Measurements from ENCODE around the gene FKBP14. TPM values are rescaled to one million over a fixed set of nuclear protein-coding genes. Genes with fewer than 3 reads are reported as not detected.
A peak's percentile ranks its signal among the peaks of the same experiment; 100 is the strongest.
"Not testable (repeated sequence)": the region's sequence is repeated elsewhere in the genome, so short reads cannot be mapped to it uniquely, and the experiment has no call there.

The FKBP14 gene
- total RNA-seq, 1 donor = 40.9 TPM

DNA sequence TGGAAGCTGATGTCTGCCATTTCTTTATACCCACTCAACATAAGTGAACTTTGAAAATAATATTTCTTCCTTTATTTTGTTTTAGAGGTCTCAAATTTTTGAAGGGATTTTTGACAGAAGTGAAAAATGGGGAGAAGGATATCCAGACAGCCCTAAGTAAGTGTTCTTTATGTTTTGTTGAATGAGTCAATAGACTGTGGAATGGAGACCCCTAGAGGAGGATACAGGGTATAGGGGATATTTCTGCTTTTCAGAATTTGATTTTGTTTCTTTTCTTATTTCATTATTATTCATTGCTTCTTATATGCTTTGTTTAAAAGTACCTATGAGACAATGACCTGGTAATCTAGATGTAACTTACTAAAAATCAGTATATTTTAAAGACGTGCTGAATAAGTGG is 36.1 kb upstream of the FKBP14 start:
- Histone ChIP-seq H4K20me1 (ENCODE audit: insufficient read depth, low read length) (no peaks in the 10 kb centered on the region), H3K27ac (ENCODE audit: low read depth, low read length) (no peak overlapping the region), H3K4me3 (ENCODE audit: insufficient read depth, low read length) (no peak overlapping the region), H3K9me3 (ENCODE audit: low read depth, low read length) (no peaks in the 10 kb centered on the region), H3K36me3 (ENCODE audit: insufficient read depth, low read length) (peaks cover 5% of the 10 kb centered on the region), H3K27me3 (ENCODE audit: insufficient read depth, low read length) (no peaks in the 10 kb centered on the region), H3K4me1 (ENCODE audit: insufficient read depth, low read length) (peaks cover 1% of the 10 kb centered on the region), H3K79me2 (ENCODE audit: insufficient read depth, low read length) (no peaks in the 10 kb centered on the region), H2AFZ (ENCODE audit: low read length) (no peak overlapping the region), H3K4me2 (ENCODE audit: insufficient read depth, low read length) (no peak overlapping the region)
- no peak for DNase-seq (ENCODE audit: insufficient read length, low spot score, missing footprints)
- TF ChIP-seq, protein P1, sequence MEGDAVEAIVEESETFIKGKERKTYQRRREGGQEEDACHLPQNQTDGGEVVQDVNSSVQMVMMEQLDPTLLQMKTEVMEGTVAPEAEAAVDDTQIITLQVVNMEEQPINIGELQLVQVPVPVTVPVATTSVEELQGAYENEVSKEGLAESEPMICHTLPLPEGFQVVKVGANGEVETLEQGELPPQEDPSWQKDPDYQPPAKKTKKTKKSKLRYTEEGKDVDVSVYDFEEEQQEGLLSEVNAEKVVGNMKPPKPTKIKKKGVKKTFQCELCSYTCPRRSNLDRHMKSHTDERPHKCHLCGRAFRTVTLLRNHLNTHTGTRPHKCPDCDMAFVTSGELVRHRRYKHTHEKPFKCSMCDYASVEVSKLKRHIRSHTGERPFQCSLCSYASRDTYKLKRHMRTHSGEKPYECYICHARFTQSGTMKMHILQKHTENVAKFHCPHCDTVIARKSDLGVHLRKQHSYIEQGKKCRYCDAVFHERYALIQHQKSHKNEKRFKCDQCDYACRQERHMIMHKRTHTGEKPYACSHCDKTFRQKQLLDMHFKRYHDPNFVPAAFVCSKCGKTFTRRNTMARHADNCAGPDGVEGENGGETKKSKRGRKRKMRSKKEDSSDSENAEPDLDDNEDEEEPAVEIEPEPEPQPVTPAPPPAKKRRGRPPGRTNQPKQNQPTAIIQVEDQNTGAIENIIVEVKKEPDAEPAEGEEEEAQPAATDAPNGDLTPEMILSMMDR (IDR thresholded peaks at IDR 0.05; ENCODE audit: extremely low read depth, low read depth, low read length) = peak; percentile 70

- not testable (repeated sequence) for H3K27me3 ChIP-seq (ENCODE audit: insufficient read depth, low read length); H3K4me3 ChIP-seq (ENCODE audit: insufficient read depth, low read length); H3K79me2 ChIP-seq (ENCODE audit: insufficient read depth, low read length); DNase-seq (ENCODE audit: insufficient read length, low spot score, missing footprints); H2AFZ ChIP-seq (ENCODE audit: low read length); H3K27ac ChIP-seq (ENCODE audit: low read depth, low read length); H3K4me1 ChIP-seq (ENCODE audit: insufficient read depth, low read length); H3K4me2 ChIP-seq (ENCODE audit: insufficient read depth, low read length); H4K20me1 ChIP-seq (ENCODE audit: insufficient read depth, low read length); H3K9me3 ChIP-seq (ENCODE audit: low read depth, low read length); H3K36me3 ChIP-seq (ENCODE audit: insufficient read depth, low read length)
- TF ChIP-seq, protein P1 (IDR thresholded peaks at IDR 0.05; ENCODE audit: extremely low read depth, low read depth, low read length) = peak; percentile 53
These were observed 35.3 kb upstream of the FKBP14 start for GRCh38 chr7:30061786-30062185.

DNA sequence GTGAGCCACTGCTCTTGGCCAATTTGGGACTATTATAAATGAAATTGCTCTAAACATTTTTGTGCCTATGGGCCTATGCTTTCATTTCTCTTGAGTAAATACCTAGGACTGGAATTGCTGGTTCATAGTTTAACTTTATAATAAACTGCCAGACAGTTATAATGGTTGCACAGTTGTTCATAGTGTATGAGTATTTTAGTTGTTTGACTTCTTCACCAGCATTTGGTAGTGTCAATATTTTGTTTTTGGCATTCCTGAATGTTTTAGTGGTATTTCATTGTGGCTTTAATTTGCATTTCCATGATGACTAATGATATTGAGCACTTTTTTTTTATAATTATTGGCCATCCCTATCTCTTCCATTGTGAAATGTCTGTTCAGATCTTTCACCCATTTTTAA is 31.2 kb upstream of the FKBP14 start:
- TF ChIP-seq, protein P1 (IDR thresholded peaks at IDR 0.05; ENCODE audit: extremely low read depth, low read depth, low read length) = no peak
- DNase-seq (ENCODE audit: insufficient read length, low spot score, missing footprints) = no peak
- no peaks in the 10 kb centered on the region for H3K4me1 ChIP-seq (ENCODE audit: insufficient read depth, low read length)

GRCh38 chr7:30053068-30053467 is 26.6 kb upstream of the FKBP14 start:
- TF ChIP-seq, protein P1 (IDR thresholded peaks at IDR 0.05; ENCODE audit: extremely low read depth, low read depth, low read length) = no peak
- no peaks in the 10 kb centered on the region for H3K79me2 ChIP-seq (ENCODE audit: insufficient read depth, low read length)
- H3K9me3 ChIP-seq (ENCODE audit: low read depth, low read length) = no peaks in the 10 kb centered on the region
- H3K4me1 ChIP-seq (ENCODE audit: insufficient read depth, low read length) = no peaks in the 10 kb centered on the region
- no peak overlapping the region for H3K4me2 ChIP-seq (ENCODE audit: insufficient read depth, low read length)
- no peaks in the 10 kb centered on the region for H4K20me1 ChIP-seq (ENCODE audit: insufficient read depth, low read length)
- H3K4me3 ChIP-seq (ENCODE audit: insufficient read depth, low read length) = no peak overlapping the region
- no peak overlapping the region for H2AFZ ChIP-seq (ENCODE audit: low read length)
- peaks cover 9% of the 10 kb centered on the region for H3K36me3 ChIP-seq (ENCODE audit: insufficient read depth, low read length)
- H3K27me3 ChIP-seq (ENCODE audit: insufficient read depth, low read length) = no peaks in the 10 kb centered on the region
- no peak overlapping the region for H3K27ac ChIP-seq (ENCODE audit: low read depth, low read length)
- DNase-seq (ENCODE audit: insufficient read length, low spot score, missing footprints) = no peak

More for the DNA sequence above, 31.2 kb upstream of the FKBP14 start:
- no peaks in the 10 kb centered on the region for H3K27me3 ChIP-seq (ENCODE audit: insufficient read depth, low read length)
- no peaks in the 10 kb centered on the region for H4K20me1 ChIP-seq (ENCODE audit: insufficient read depth, low read length)
- H3K4me2 ChIP-seq (ENCODE audit: insufficient read depth, low read length) = no peak overlapping the region
- H2AFZ ChIP-seq (ENCODE audit: low read length) = no peak overlapping the region
- H3K9me3 ChIP-seq (ENCODE audit: low read depth, low read length) = no peaks in the 10 kb centered on the region
- no peaks in the 10 kb centered on the region for H3K79me2 ChIP-seq (ENCODE audit: insufficient read depth, low read length)
- peaks cover 6% of the 10 kb centered on the region for H3K36me3 ChIP-seq (ENCODE audit: insufficient read depth, low read length)
- no peak overlapping the region for H3K4me3 ChIP-seq (ENCODE audit: insufficient read depth, low read length)
- H3K27ac ChIP-seq (ENCODE audit: low read depth, low read length) = peak overlapping the region; percentile 25
